Sigmoid colon (tissue), 7 donors: ENCODE results near the gene IL36G. TPM values are rescaled to one million over a fixed set of nuclear protein-coding genes. Genes with fewer than 3 reads are reported as not detected.

Experiments used
- DNase-seq: peaks from one replicate; pipeline ENCODE4 v3.0.0-alpha.2; 2019
- H3K27ac ChIP-seq, 4 donors: fragments of 200-600 bp; sonication (generic); one replicate each; pipeline ENCODE4 v1.5.1; 2016 to 2019; ENCODE audit warnings: mild to moderate bottlenecking in 1 of 4
- H3K27me3 ChIP-seq, 3 donors: fragments of 200-600 bp; sonication (generic); one replicate each; pipeline ENCODE4 v1.5.1; 2019; ENCODE audit warnings: mild to moderate bottlenecking in 1 of 3
- H3K36me3 ChIP-seq, 4 donors: fragments of 200-600 bp; sonication (generic); one replicate each; pipeline ENCODE4 v1.5.1; 2016 to 2019
- H3K4me1 ChIP-seq, 4 donors: fragments of 200-600 bp; sonication (generic); one replicate each; pipeline ENCODE4 v1.5.1; 2017 to 2019
- H3K4me3 ChIP-seq, 4 donors: fragments of 200-600 bp; sonication (generic); one replicate each; pipeline ENCODE4 v1.5.1; 2017 to 2019; ENCODE audit warnings: mild to moderate bottlenecking in 2 of 4, moderate library complexity in 1 of 4
- H3K9me3 ChIP-seq, 4 donors: fragments of 200-600 bp in 3 of 4; sonication (generic) in 3 of 4; one replicate each; pipeline versions ENCODE4 v1.5.1 to v1.6.1; 2013 to 2019
- CTCF ChIP-seq, 4 experiments: fragments of 450-650 bp in 3 of 4; fragments of 200-600 bp in 1 of 4; IDR thresholded peaks; one replicate each; pipeline ENCODE4 v1.5.1; 2016 to 2019; ENCODE audit warnings: antibody characterized with exemption in 4 of 4, mild to moderate bottlenecking in 3 of 4, moderate library complexity in 2 of 4
- EP300 ChIP-seq, 4 donors: sonication (generic); formaldehyde crosslinking; IDR thresholded peaks; one replicate each; pipeline ENCODE4 v1.6.1; 2017; ENCODE audit warnings: antibody characterized with exemption in 4 of 4
- POLR2A ChIP-seq, 2 donors: fragments of 450-650 bp; IDR thresholded peaks; one replicate each; pipeline ENCODE4 v1.6.1; 2016; ENCODE audit warnings: antibody characterized with exemption in 2 of 2, mild to moderate bottlenecking in 2 of 2, moderate library complexity in 2 of 2
- POLR2AphosphoS5 ChIP-seq, 4 donors: sonication (generic); formaldehyde crosslinking; IDR thresholded peaks; one replicate each; pipeline ENCODE4 v1.6.1; 2017; ENCODE audit warnings: antibody characterized with exemption in 4 of 4
- WGBS, 2 donors: extraction: QIAGEN DNeasy Blood & Tissue Kit; methylation state at CpG; one replicate each; pipeline ENCODE4 v1.1.7; 2013; 5-methylcytosine and 5-hydroxymethylcytosine counted together
- intact Hi-C: fragments of 100-400 bp; cut with DNase I; formaldehyde crosslinking; loops from one replicate; pipeline ENCODE4 v1.15.1; 2023
- polyA plus RNA-seq, 3 donors: library from polyadenylated mRNA; stranded (reverse); fragments of 200-250 nt; gene quantifications; one replicate each; pipeline ENCODE4 v1.2.3, GENCODE V29; 2013
- total RNA-seq, 4 donors: library from RNA; depleted of rRNA; stranded (reverse); fragments of >200 nt; gene quantifications; one replicate each; pipeline ENCODE4 v1.1.0, GENCODE V29; 2016
- donor health status: healthy with polysubstance abuse.
- donor health status: Bipolar disorder and iron deficiency.
- donor health status: healthy.

The IL36G gene
- total and polyA plus RNA-seq, 7 donors = 0.17 TPM; not detected in 6

DNA sequence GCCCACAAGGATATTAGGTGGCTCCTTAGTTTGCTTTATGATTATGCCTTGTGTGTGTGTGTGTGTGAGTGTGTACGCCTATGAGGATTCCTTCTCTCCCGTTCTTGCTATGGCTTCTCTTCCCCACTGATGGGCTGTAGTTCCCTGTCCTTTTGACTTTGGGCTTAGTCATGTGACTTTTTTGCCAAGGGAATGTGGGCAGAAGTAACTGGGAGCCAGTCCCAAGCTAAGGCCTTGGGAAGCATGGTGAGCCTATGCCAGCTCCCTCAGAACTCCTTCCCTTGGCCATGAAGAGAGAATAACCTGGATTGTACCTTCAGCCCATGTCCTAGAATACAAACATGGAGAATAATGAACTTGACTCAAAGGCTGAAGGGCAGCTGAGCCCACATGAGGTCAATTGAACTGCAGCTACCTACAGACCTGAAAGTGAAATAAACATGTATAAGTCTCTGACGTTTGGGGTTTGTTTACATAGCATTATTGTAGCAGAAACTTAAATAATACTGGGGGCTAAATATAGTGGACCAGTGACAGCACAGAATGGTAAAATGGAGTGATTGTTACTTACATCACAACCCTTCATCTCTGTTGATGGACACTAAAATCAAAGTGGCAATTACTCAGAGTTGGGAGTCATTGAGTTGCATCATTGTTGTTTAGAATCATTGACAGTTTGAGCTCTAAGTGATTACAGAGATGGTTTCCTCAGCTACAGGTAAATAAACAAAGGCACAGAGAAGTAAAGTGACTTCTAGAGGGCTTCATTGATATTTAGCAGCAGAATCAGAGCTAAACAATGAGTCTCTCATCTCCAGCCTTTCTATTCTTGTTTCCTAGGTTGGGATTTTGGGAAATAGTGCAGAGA, 15.3 kb upstream of the IL36G start:
- Histone ChIP-seq H3K27me3 (no peaks in the 10 kb centered on the region), H3K9me3 (no peaks in the 10 kb centered on the region), H3K4me3 (no peak overlapping the region), H3K36me3 (no peaks in the 10 kb centered on the region), H3K4me1 (no peaks in the 10 kb centered on the region), H3K27ac (no peak overlapping the region)
- TF ChIP-seq CTCF (IDR thresholded peaks at IDR 0.05) (no peak), POLR2A (IDR thresholded peaks at IDR 0.05) (no peak), POLR2AphosphoS5 (IDR thresholded peaks at IDR 0.05) (no peak), EP300 (IDR thresholded peaks at IDR 0.05) (no peak)
- intact Hi-C loops = no loop called here
- WGBS, 2 donors = 71 to 80% methylated on average over 3 of the region's 3 CpGs
- no peak for DNase-seq

- WGBS, 2 donors = 87 to 89% methylated on average over 2 of the region's 2 CpGs
- H3K4me3 ChIP-seq = no peak overlapping the region
- H3K9me3 ChIP-seq = no peaks in the 10 kb centered on the region
- H3K36me3 ChIP-seq = no peaks in the 10 kb centered on the region
- TF ChIP-seq EP300 (IDR thresholded peaks at IDR 0.05) (no peak), POLR2AphosphoS5 (IDR thresholded peaks at IDR 0.05) (no peak), POLR2A (IDR thresholded peaks at IDR 0.05) (no peak), CTCF (IDR thresholded peaks at IDR 0.05) (no peak)
- H3K27ac ChIP-seq = no peak overlapping the region
- no peaks in the 10 kb centered on the region for H3K4me1 ChIP-seq
- intact Hi-C loops = no loop called here
- no peaks in the 10 kb centered on the region for H3K27me3 ChIP-seq
- no peak for DNase-seq
Observed at GRCh38 chr2:112967023-112967422, 10.8 kb upstream of the IL36G start.

GRCh38 chr2:112972423-112973086, 5.3 kb upstream of the IL36G start:
- TF ChIP-seq POLR2AphosphoS5 (IDR thresholded peaks at IDR 0.05) (no peak), POLR2A (IDR thresholded peaks at IDR 0.05) (no peak)
- Histone ChIP-seq H3K36me3 (no peaks in the 10 kb centered on the region), H3K27ac (no peak overlapping the region), H3K9me3 (no peaks in the 10 kb centered on the region), H3K27me3 (no peaks in the 10 kb centered on the region), H3K4me3 (no peak overlapping the region), H3K4me1 (no peaks in the 10 kb centered on the region)
- intact Hi-C loops = no loop called here
- DNase-seq = no peak
- WGBS, 2 donors = 93 to 95% methylated on average over 5 of the region's 5 CpGs

GRCh38 chr2:112973156-112973555, 4.7 kb upstream of the IL36G start:
- intact Hi-C loops = no loop called here
- H3K27ac ChIP-seq = no peak overlapping the region
- no peaks in the 10 kb centered on the region for H3K4me1 ChIP-seq
- no peak for TF ChIP-seq POLR2AphosphoS5 (IDR thresholded peaks at IDR 0.05)
- TF ChIP-seq POLR2A (IDR thresholded peaks at IDR 0.05) = no peak
- no peak for TF ChIP-seq EP300 (IDR thresholded peaks at IDR 0.05)
- TF ChIP-seq CTCF (IDR thresholded peaks at IDR 0.05) = no peak
- no peak for DNase-seq
- WGBS, 2 donors = 48 to 73% methylated on average over 2 of the region's 2 CpGs
- H3K4me3 ChIP-seq = no peak overlapping the region
- H3K36me3 ChIP-seq = no peaks in the 10 kb centered on the region
- H3K9me3 ChIP-seq = no peaks in the 10 kb centered on the region
- H3K27me3 ChIP-seq = no peaks in the 10 kb centered on the region

DNA sequence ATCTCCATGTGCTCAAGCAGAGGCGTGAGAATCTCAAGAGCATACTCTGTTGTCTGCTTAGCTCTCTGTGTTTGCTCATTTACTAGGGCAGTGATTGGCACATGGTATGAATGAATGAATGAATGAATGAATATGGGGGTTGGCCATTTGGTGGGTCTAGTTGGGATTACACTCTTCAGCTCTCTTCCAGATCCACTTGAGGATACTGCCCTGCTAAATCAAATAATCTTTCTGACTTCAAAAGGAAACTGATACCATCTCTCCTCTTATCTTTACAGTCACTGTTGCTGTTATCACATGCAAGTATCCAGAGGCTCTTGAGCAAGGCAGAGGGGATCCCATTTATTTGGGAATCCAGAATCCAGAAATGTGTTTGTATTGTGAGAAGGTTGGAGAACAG, 1.9 kb downstream of the IL36G start:
- Histone ChIP-seq H3K27me3 (no peaks in the 10 kb centered on the region), H3K4me3 (no peak overlapping the region), H3K27ac (no peak overlapping the region), H3K9me3 (no peaks in the 10 kb centered on the region), H3K4me1 (no peaks in the 10 kb centered on the region), H3K36me3 (no peaks in the 10 kb centered on the region)
- 91 to 94% methylated on average over 1 of the region's 1 CpG for WGBS, 2 donors
- no peak for TF ChIP-seq POLR2AphosphoS5 (IDR thresholded peaks at IDR 0.05)
- TF ChIP-seq CTCF (IDR thresholded peaks at IDR 0.05) = no peak
- TF ChIP-seq EP300 (IDR thresholded peaks at IDR 0.05) = no peak
- TF ChIP-seq POLR2A (IDR thresholded peaks at IDR 0.05) = no peak
- DNase-seq = no peak
- intact Hi-C loops = no loop called here
